ENCODE data around the gene OR8B3. TPM values are rescaled to one million over a fixed set of nuclear protein-coding genes. Genes with fewer than 3 reads are reported as not detected.

The OR8B3 gene
- polyA plus RNA-seq, 1 donor from 2014 or later: not detected

GRCh38 chr11:124445646-124446150 lies 46.9 kb upstream of the OR8B3 start, which contains the start of gene OR8B8:
Gene OR8B8 (minus strand): TSS chr11:124445696. CDS start chr11:124441085, 4,611 bp downstream.
- TF ChIP-seq POLR2AphosphoS5 (IDR thresholded peaks at IDR 0.05): no peak
- TF ChIP-seq REST (IDR thresholded peaks at IDR 0.05; ENCODE audit: borderline replicate concordance): no peak
- no peak for TF ChIP-seq TAF1 (IDR thresholded peaks at IDR 0.05; ENCODE audit: low read depth)
- TF ChIP-seq EP300 (conservative IDR thresholded peaks at IDR 0.05; ENCODE audit: poor library complexity, severe bottlenecking): no peak
- TF ChIP-seq RAD21 (conservative IDR thresholded peaks at IDR 0.05): no peak
- no peak within 1 kb of the TSS for H2AFZ ChIP-seq (ENCODE audit: low read depth, low read length)

GRCh38 chr11:124442847-124443246 lies 44.0 kb upstream of the OR8B3 start:
- Histone ChIP-seq H3F3A (ENCODE audit: insufficient read depth, low read length, poor library complexity, severe bottlenecking) (no peaks in the 10 kb centered on the region), H3K27me3 (ENCODE audit: insufficient read depth, low read depth, low read length) (no peaks in the 10 kb centered on the region), H3K36me3 (ENCODE audit: insufficient read depth, low read length) (no peaks in the 10 kb centered on the region), H3K9ac (ENCODE audit: low read length) (no peak overlapping the region), H4K20me1 (ENCODE audit: insufficient read depth) (no peaks in the 10 kb centered on the region), H3K4me2 (ENCODE audit: low read length) (no peak overlapping the region), H3K27ac (ENCODE audit: low read length) (no peak overlapping the region), H3K9me3 (ENCODE audit: low read length) (no peaks in the 10 kb centered on the region), H3K4me3 (ENCODE audit: low read length) (no peak overlapping the region), H2AFZ (ENCODE audit: low read depth, low read length) (no peak overlapping the region), H3K9me2 (ENCODE audit: insufficient read depth, low read length) (no peaks in the 10 kb centered on the region), H3K79me2 (replicated peaks; ENCODE audit: insufficient read depth, low read length) (no peaks in the 10 kb centered on the region)
- TF ChIP-seq SMC3 (conservative IDR thresholded peaks at IDR 0.05; ENCODE audit: poor library complexity): no peak
- no peak for TF ChIP-seq EP300 (conservative IDR thresholded peaks at IDR 0.05; ENCODE audit: poor library complexity, severe bottlenecking)
- TF ChIP-seq EZH2 (IDR thresholded peaks at IDR 0.05; ENCODE audit: borderline replicate concordance, insufficient read depth, low read length, poor library complexity, severe bottlenecking): no peak
- TF ChIP-seq RAD21 (conservative IDR thresholded peaks at IDR 0.05): no peak
- no peak for TF ChIP-seq REST (IDR thresholded peaks at IDR 0.05; ENCODE audit: borderline replicate concordance)
- no peak for TF ChIP-seq MXI1 (conservative IDR thresholded peaks at IDR 0.05; ENCODE audit: poor library complexity, severe bottlenecking)
- TF ChIP-seq CTCF (IDR thresholded peaks at IDR 0.05; ENCODE audit: poor library complexity, severe bottlenecking): no peak
- no peak for TF ChIP-seq TAF1 (IDR thresholded peaks at IDR 0.05; ENCODE audit: low read depth)
- TF ChIP-seq POLR2AphosphoS5 (IDR thresholded peaks at IDR 0.05): no peak

More at GRCh38 chr11:124445646-124446150, 46.9 kb upstream of the OR8B3 start, which contains the start of gene OR8B8:
- Histone ChIP-seq H3K9ac (ENCODE audit: low read length) (no peak within 1 kb of the TSS), H3K36me3 (ENCODE audit: insufficient read depth, low read length) (no peaks in the 10 kb centered on the region), H3K4me3 (ENCODE audit: low read length) (no peak within 1 kb of the TSS), H3K4me2 (ENCODE audit: low read length) (no peak within 1 kb of the TSS), H3K79me2 (replicated peaks; ENCODE audit: insufficient read depth, low read length) (no peaks in the 10 kb centered on the region), H3F3A (ENCODE audit: insufficient read depth, low read length, poor library complexity, severe bottlenecking) (no peaks in the 10 kb centered on the region), H3K27me3 (ENCODE audit: insufficient read depth, low read depth, low read length) (no peaks in the 10 kb centered on the region), H4K20me1 (ENCODE audit: insufficient read depth) (no peaks in the 10 kb centered on the region), H3K9me2 (ENCODE audit: insufficient read depth, low read length) (no peaks in the 10 kb centered on the region), H3K9me3 (ENCODE audit: low read length) (no peaks in the 10 kb centered on the region), H3K27ac (ENCODE audit: low read length) (no peak within 1 kb of the TSS)

All from neural cell (in vitro differentiated cells).